Kidney (tissue), 14 donors: ENCODE data around the gene CD320. TPM values are rescaled to one million over a fixed set of nuclear protein-coding genes. Genes with fewer than 3 reads are reported as not detected.
A peak's percentile ranks its signal among the peaks of the same experiment; 100 is the strongest.

ENCODE experiments used
- DNase-seq, 5 donors: peaks; one replicate each; pipeline ENCODE4 v3.0.0-alpha.2; 2013 to 2020
- FAIRE-seq: peaks from 2 replicates; lab custom pipeline; 2012; peaks lifted over from hg19 to GRCh38; lab: Jason Lieb, UNC
- H3K27ac ChIP-seq, 2 donors: one replicate each; pipeline ENCODE4 v1.7.0; 2013; ENCODE audit warnings: low read depth in 2 of 2, low read length in 2 of 2, inconsistent platforms in 1 of 2
- H3K27me3 ChIP-seq: one replicate; pipeline ENCODE4 v1.7.1; 2013; ENCODE audit warnings: low read length, inconsistent platforms; ENCODE audit not compliant: control insufficient read depth, insufficient read depth
- H3K36me3 ChIP-seq, 3 donors: one replicate each; pipeline versions ENCODE4 v1.7.0 to v1.7.1; 2013; ENCODE audit warnings: low read length in 3 of 3, control low read depth in 1 of 3, inconsistent platforms in 1 of 3; ENCODE audit not compliant: insufficient read depth in 3 of 3, control insufficient read depth in 2 of 3
- H3K4me1 ChIP-seq, 3 donors: one replicate each; pipeline versions ENCODE4 v1.7.0 to v1.7.1; 2013; ENCODE audit warnings: low read length in 3 of 3, inconsistent platforms in 1 of 3, low read depth in 1 of 3; ENCODE audit not compliant: control insufficient read depth in 2 of 3, insufficient read depth in 2 of 3
- H3K4me3 ChIP-seq, 3 donors: one replicate each; pipeline versions ENCODE4 v1.7.0 to v1.8.1; 2013; ENCODE audit warnings: low read length in 3 of 3, control low read depth in 1 of 3, inconsistent platforms in 1 of 3
- H3K9ac ChIP-seq, 3 donors: one replicate each; pipeline versions ENCODE4 v1.7.0 to v1.7.1; 2013; ENCODE audit warnings: low read length in 3 of 3, control low read depth in 1 of 3, inconsistent platforms in 1 of 3
- H3K9me3 ChIP-seq, 3 donors: one replicate each; pipeline versions ENCODE4 v1.7.0 to v1.7.1; 2013; ENCODE audit warnings: low read length in 3 of 3, control low read depth in 1 of 3, inconsistent platforms in 1 of 3; ENCODE audit not compliant: control insufficient read depth in 2 of 3, insufficient read depth in 1 of 3
- intact Hi-C: fragments of 100-400 bp; cut with DNase I; formaldehyde crosslinking; loops from one replicate; pipeline ENCODE4 v1.11.1; 2022
- polyA plus RNA-seq: library from polyadenylated mRNA; stranded (reverse); fragments of 350-450 nt; fragmentation: Illumina TruSeq; extraction: RNeasy Lipid Tissue Mini Kit (QIAGEN cat#74804); gene quantifications from one replicate; pipeline ENCODE4 v1.2.3, GENCODE V29; 2014; ENCODE audit warnings: low read depth, low replicate concordance; ENCODE audit not compliant: insufficient read depth
- total RNA-seq: library from RNA; stranded (reverse); fragmentation: NEBNext Ultra II Directional; extraction: Animal tissue kit (Norgen Biotek cat#: 25700); gene quantifications from one replicate; pipeline ENCODE4 v1.2.1, GENCODE V29; 2021
- TF ChIP-seq, protein P1 (sequence below): IDR thresholded peaks from 3 replicates; pipeline ENCODE4 v1.5.1; 2012; ENCODE audit warnings: mild to moderate bottlenecking, moderate library complexity, borderline replicate concordance; ENCODE audit not compliant: insufficient read depth; ENCODE audit errors: extremely low read depth
- donor health status: control.
- donor health status: control.
- donor health status: control.
- donor health status: control.
- donor health status: control.
- donor health status: DM: yes; HTN: yes; CAD: no.
- donor health status: Normal renal cell carcinoma (clear cell type).

CD320 gene
- total and polyA plus RNA-seq, 2 donors from 2014 or later = 26.1 to 63.1 TPM

DNA sequence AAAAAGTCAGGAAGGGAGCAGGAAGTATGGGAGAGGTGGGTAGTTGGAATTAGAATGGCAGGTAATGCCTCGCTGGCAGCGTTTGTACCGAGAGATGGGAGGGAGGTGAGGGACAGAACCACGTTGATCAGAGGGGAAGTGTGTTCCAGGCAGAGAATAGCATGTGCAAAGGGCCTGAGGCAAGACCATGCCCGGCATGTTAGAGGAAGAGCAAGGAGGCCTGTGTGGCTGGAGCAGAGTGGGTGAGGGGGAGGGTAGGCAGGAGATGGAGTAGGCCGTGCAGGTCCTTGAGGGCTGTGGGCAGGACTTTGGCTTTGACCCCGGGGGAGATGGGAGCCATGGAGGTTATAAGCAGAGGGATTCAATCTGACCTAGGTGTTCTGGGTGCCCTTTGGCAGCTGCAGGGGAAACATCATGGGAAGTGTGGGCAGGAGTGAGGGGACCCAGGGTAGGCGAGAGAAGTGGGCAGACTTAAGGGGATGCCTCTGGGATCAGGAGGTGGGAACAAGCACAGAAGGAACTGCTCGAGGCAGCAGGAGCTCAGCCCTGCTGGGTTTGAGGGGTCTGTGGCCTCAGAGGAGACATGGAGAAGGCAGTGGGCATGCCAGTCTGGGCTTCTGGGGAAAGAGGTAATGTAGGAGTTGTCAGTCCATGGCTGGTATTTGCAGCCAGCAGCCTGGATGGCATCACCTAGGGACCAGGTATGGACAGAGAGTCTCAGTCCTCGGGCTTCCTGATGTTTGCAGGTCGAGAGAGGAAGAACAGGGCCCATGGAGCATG is 48.8 kb downstream of the CD320 start:
- Histone ChIP-seq H3K9ac (no peak overlapping the region), H3K27me3 (no peaks in the 10 kb centered on the region), H3K36me3 (peaks cover 5 to 10% (median 8%) of the 10 kb centered on the region in 3 donors), H3K4me3 (no peak overlapping the region), H3K9me3 (no peaks in the 10 kb centered on the region), H3K4me1 (no peaks in the 10 kb centered on the region), H3K27ac (no peak overlapping the region)
- intact Hi-C loops = loop anchor here (5.0 kb wide), 1 partner anchor 107 kb away; no protein-coding TSS in a partner anchor
- DNase-seq = peak in 1 of 5 donors; percentile 36
- TF ChIP-seq, protein P1, sequence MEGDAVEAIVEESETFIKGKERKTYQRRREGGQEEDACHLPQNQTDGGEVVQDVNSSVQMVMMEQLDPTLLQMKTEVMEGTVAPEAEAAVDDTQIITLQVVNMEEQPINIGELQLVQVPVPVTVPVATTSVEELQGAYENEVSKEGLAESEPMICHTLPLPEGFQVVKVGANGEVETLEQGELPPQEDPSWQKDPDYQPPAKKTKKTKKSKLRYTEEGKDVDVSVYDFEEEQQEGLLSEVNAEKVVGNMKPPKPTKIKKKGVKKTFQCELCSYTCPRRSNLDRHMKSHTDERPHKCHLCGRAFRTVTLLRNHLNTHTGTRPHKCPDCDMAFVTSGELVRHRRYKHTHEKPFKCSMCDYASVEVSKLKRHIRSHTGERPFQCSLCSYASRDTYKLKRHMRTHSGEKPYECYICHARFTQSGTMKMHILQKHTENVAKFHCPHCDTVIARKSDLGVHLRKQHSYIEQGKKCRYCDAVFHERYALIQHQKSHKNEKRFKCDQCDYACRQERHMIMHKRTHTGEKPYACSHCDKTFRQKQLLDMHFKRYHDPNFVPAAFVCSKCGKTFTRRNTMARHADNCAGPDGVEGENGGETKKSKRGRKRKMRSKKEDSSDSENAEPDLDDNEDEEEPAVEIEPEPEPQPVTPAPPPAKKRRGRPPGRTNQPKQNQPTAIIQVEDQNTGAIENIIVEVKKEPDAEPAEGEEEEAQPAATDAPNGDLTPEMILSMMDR = no peak
- no peak for FAIRE-seq

DNA sequence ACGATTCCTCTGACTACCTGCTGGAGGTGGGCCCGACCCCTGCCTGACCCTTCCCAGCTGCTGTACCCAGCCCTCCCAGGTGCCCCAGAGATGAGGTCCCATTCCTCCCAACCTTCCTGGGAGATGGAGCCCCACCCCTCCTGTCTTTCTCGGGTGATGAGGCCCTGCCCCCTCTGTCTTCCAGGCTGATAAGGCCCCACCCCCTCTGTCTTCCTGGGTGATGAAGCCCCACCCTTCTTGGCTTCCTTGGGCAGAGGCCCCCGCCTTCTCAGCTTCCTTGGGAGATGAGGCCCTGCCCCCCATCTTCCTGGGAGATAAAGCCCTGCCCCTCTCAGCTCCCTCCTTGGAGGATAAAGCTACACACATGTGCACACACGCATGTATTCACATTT is 51.1 kb downstream of the CD320 start:
- TF ChIP-seq, protein P1 = no peak
- no peak overlapping the region for H3K4me3 ChIP-seq
- FAIRE-seq = no peak
- H3K9ac ChIP-seq = no peak overlapping the region
- H3K9me3 ChIP-seq = no peaks in the 10 kb centered on the region
- no peaks in the 10 kb centered on the region for H3K4me1 ChIP-seq
- no peaks in the 10 kb centered on the region for H3K27me3 ChIP-seq
- H3K27ac ChIP-seq = no peak overlapping the region
- H3K36me3 ChIP-seq = peaks cover 5 to 10% (median 8%) of the 10 kb centered on the region in 3 donors
- intact Hi-C loops = loop anchor here (5.0 kb wide), 1 partner anchor 105 kb away; no protein-coding TSS in a partner anchor
- DNase-seq = peak in 1 of 5 donors; percentile 45

DNA sequence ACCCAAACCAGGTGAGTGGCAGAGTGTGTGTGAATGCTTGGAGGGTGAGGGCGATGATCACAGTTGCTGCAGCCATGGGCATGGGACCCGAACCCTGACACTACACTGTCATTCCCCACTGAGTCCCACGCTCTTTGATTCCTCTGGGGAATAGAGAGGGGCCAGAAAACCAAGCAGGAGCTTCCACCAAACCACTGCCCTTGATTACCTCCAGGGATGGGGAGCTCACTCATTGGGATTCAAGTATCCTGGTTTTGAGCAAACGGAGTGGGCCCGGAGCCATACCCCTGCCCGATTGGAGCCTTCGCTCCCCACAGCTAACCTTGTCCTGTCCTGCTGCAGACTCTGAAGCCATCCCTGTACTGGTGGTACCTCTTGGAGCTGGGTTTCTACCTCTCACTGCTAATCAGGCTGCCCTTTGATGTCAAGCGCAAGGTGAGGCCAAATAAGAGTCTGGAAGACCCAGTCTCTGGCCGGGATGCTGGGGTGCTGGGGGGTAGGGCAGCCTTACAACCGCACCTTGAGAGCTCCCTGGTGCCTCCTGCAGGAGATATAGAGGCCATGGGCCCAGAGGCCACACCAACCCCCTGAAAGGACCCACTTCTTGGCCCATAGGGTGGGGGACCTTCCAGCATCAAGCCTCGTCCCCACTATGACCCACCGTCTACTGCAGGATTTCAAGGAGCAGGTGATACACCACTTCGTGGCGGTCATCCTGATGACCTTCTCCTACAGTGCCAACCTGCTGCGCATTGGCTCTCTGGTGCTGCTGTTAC is 51.7 kb downstream of the CD320 start:
- no peaks in the 10 kb centered on the region for H3K27me3 ChIP-seq
- H3K4me1 ChIP-seq = no peaks in the 10 kb centered on the region
- no peak for FAIRE-seq
- H3K9ac ChIP-seq = no peak overlapping the region
- no peaks in the 10 kb centered on the region for H3K9me3 ChIP-seq
- H3K27ac ChIP-seq = no peak overlapping the region
- intact Hi-C loops = loop anchor here (5.0 kb wide), 1 partner anchor 104 kb away; no protein-coding TSS in a partner anchor
- peaks cover 5 to 10% (median 8%) of the 10 kb centered on the region in 3 donors for H3K36me3 ChIP-seq
- H3K4me3 ChIP-seq = no peak overlapping the region
- TF ChIP-seq, protein P1 = no peak
- no peak for DNase-seq
